Measurements from ENCODE around the gene ATP1B1.

DNA sequence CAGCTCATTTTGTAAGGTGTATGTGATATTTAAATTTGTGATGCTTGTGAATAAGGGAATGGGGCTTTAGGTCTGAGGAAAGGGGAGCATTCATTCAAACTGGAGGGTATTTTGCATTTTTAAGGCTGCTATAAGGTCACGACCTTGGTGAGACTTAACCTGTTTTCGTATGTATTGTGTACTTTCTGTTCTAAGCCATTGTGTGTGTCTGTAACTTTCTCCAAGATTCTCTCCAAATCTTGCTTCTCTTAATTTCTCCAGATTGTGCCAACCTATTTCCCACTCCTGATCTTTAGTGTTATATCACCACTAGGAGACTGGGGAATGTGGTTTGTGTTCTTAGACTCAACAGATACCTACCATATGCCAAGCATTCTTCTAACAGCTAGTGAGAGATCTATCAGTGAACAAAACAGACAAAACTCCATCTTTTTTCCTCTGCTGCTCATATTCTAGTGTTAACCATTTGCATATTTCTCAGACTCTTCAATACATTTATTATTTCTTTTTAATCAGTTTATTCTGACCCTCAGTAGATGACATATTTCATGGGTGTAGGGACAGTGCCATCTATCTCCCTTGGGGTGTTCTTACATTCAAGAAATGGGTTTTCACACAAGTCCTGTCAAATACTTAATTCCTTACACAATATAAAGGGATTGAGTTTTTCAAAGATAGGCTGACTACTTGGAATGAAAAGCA, 27.5 kb downstream of the ATP1B1 start:
- no peak for TF ChIP-seq EZH2 (IDR thresholded peaks at IDR 0.05; ENCODE audit: low read length)
- TF ChIP-seq, protein P1, sequence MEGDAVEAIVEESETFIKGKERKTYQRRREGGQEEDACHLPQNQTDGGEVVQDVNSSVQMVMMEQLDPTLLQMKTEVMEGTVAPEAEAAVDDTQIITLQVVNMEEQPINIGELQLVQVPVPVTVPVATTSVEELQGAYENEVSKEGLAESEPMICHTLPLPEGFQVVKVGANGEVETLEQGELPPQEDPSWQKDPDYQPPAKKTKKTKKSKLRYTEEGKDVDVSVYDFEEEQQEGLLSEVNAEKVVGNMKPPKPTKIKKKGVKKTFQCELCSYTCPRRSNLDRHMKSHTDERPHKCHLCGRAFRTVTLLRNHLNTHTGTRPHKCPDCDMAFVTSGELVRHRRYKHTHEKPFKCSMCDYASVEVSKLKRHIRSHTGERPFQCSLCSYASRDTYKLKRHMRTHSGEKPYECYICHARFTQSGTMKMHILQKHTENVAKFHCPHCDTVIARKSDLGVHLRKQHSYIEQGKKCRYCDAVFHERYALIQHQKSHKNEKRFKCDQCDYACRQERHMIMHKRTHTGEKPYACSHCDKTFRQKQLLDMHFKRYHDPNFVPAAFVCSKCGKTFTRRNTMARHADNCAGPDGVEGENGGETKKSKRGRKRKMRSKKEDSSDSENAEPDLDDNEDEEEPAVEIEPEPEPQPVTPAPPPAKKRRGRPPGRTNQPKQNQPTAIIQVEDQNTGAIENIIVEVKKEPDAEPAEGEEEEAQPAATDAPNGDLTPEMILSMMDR (optimal IDR thresholded peaks at IDR 0.05 in 1 of 3, IDR thresholded peaks at IDR 0.05 in 1 of 3, conservative IDR thresholded peaks at IDR 0.05 in 1 of 3; ENCODE audit: extremely low read depth in 1 of 3, insufficient read depth in 2 of 3, low read length in 3 of 3): peak in 1 of 3 experiments; percentile 12
